Stimulated activated CD8-positive, alpha-beta memory T cell treated with anti-CD3 and anti-CD28 coated beads, Interleukin-4, amount 100 ng/mL, for 48 hours (primary cell): ENCODE data around the gene CATSPER2.
"Not testable (repeated sequence)": the region's sequence is repeated elsewhere in the genome, so short reads cannot be mapped to it uniquely, and the experiment has no call there.

ENCODE experiments used
- DNase-seq: peaks from one replicate; pipeline ENCODE4 v3.0.0-alpha.2; 2020

Gene CATSPER2

GRCh38 chr15:43648649-43649429 lies at the start of gene CATSPER2:
TSS of gene CATSPER2 (minus strand) at chr15:43648844. CDS start at chr15:43648061, 783 bp downstream.
- no peak for DNase-seq

GRCh38 chr15:43693148-43694022 lies 44.7 kb upstream of the CATSPER2 start, which contains the start of gene CKMT1A:
TSS of gene CKMT1A (plus strand) at chr15:43693859. CDS start at chr15:43694051, 192 bp downstream.
- not testable (repeated sequence) for DNase-seq

GRCh38 chr15:43692679-43693078 lies 44.0 kb upstream of the CATSPER2 start:
- not testable (repeated sequence) for DNase-seq

- DNase-seq: not testable (repeated sequence)
These were observed 41.1 kb upstream of the CATSPER2 start for GRCh38 chr15:43689604-43690301.

GRCh38 chr15:43674175-43674574 lies 25.5 kb upstream of the CATSPER2 start:
- DNase-seq: not testable (repeated sequence)

- not testable (repeated sequence) for DNase-seq
These were observed 17.5 kb upstream of the CATSPER2 start for GRCh38 chr15:43666177-43666576.

GRCh38 chr15:43663333-43663732 lies 14.7 kb upstream of the CATSPER2 start:
- DNase-seq: not testable (repeated sequence)

GRCh38 chr15:43662293-43662692 lies 13.6 kb upstream of the CATSPER2 start:
- not testable (repeated sequence) for DNase-seq

- not testable (repeated sequence) for DNase-seq
These were observed 11.1 kb upstream of the CATSPER2 start for GRCh38 chr15:43659727-43660126.

- DNase-seq: not testable (repeated sequence)
These were observed 834 bp upstream of the CATSPER2 start for GRCh38 chr15:43649430-43649926.

- DNase-seq: not testable (repeated sequence)
These were observed 10.0 kb downstream of the CATSPER2 start for GRCh38 chr15:43638464-43639204.

GRCh38 chr15:43626937-43627336 lies 21.7 kb downstream of the CATSPER2 start:
- not testable (repeated sequence) for DNase-seq

- no peak for DNase-seq
These were observed 23.5 kb downstream of the CATSPER2 start for GRCh38 chr15:43625106-43625505.

- not testable (repeated sequence) for DNase-seq
These were observed 26.4 kb downstream of the CATSPER2 start for GRCh38 chr15:43622068-43622799.

GRCh38 chr15:43618700-43619099 lies 29.9 kb downstream of the CATSPER2 start, which contains the start of gene STRC:
TSS of gene STRC (minus strand) at chr15:43618800. CDS start at chr15:43618722, 78 bp downstream.
- DNase-seq: not testable (repeated sequence)

GRCh38 chr15:43617750-43618149 lies 30.9 kb downstream of the CATSPER2 start:
- DNase-seq: not testable (repeated sequence)

GRCh38 chr15:43602233-43602632 lies 46.4 kb downstream of the CATSPER2 start:
- DNase-seq: not testable (repeated sequence)

GRCh38 chr15:43600200-43600599 lies 48.4 kb downstream of the CATSPER2 start:
- not testable (repeated sequence) for DNase-seq

GRCh38 chr15:43599131-43599530 lies 49.5 kb downstream of the CATSPER2 start:
- not testable (repeated sequence) for DNase-seq

GRCh38 chr15:43593328-43594190 lies 55.1 kb downstream of the CATSPER2 start, which contains the start of gene CKMT1B:
TSS of gene CKMT1B (plus strand) at chr15:43594027. CDS start at chr15:43594219, 192 bp downstream.
- not testable (repeated sequence) for DNase-seq
